Gastroesophageal sphincter (tissue), 3 donors: Measurements from ENCODE around the gene FNDC3B.

Experiments used
- POLR2A ChIP-seq, 2 donors: fragments of 450-650 bp; IDR thresholded peaks; one replicate each; pipeline ENCODE4 v1.6.1; 2017; ENCODE audit warnings: antibody characterized with exemption in 2 of 2, mild to moderate bottlenecking in 2 of 2, moderate library complexity in 1 of 2
- POLR2AphosphoS5 ChIP-seq: sonication (generic); formaldehyde crosslinking; IDR thresholded peaks from one replicate; pipeline ENCODE4 v1.6.1; 2017; ENCODE audit warnings: antibody characterized with exemption
- TF ChIP-seq, protein P1 (sequence below), 4 experiments: fragments of 200-600 bp in 2 of 4; fragments of 450-650 bp in 2 of 4; sonication (generic) in 1 of 4; IDR thresholded peaks; one replicate each; pipeline ENCODE4 v1.5.1; 2017 to 2019; ENCODE audit warnings: antibody characterized with exemption in 4 of 4, mild to moderate bottlenecking in 2 of 4, moderate library complexity in 2 of 4

DNA sequence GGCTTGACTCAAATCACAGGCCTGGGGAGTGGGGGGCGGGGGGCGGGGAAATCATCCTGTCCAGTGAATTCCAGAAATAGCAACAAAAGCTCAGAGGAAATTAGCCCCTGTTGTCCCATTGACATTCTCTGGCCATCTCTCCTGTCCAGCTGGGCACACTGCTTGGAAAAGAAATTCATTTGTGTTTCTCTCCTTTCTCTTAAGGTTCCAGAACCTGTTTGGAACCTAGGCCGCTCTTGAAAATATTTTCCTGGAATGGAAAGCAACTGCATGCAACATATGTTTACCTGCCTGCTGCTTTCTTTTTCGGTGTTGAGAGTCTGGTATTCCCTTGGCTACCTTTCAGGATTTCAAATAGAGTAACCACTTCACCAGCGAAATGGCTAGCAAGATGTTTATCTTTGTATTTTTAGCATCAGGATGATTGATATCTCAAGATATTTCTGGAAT lies 239.8 kb downstream of the FNDC3B start:
- TF ChIP-seq POLR2A (IDR thresholded peaks at IDR 0.05) = no peak
- TF ChIP-seq, protein P1, sequence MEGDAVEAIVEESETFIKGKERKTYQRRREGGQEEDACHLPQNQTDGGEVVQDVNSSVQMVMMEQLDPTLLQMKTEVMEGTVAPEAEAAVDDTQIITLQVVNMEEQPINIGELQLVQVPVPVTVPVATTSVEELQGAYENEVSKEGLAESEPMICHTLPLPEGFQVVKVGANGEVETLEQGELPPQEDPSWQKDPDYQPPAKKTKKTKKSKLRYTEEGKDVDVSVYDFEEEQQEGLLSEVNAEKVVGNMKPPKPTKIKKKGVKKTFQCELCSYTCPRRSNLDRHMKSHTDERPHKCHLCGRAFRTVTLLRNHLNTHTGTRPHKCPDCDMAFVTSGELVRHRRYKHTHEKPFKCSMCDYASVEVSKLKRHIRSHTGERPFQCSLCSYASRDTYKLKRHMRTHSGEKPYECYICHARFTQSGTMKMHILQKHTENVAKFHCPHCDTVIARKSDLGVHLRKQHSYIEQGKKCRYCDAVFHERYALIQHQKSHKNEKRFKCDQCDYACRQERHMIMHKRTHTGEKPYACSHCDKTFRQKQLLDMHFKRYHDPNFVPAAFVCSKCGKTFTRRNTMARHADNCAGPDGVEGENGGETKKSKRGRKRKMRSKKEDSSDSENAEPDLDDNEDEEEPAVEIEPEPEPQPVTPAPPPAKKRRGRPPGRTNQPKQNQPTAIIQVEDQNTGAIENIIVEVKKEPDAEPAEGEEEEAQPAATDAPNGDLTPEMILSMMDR (IDR thresholded peaks at IDR 0.05) = no peak
- TF ChIP-seq POLR2AphosphoS5 = no peak
